GM06990 (cell line): ENCODE results near the gene SECISBP2.

Experiments
- DNase-seq: peaks from one replicate; pipeline ENCODE4 v3.0.0-alpha.2; 2011; ENCODE audit not compliant: insufficient read length; ENCODE audit errors: extremely low read depth
- H3K27me3 ChIP-seq: replicated peaks from 2 replicates; pipeline ENCODE4 v1.6.0; 2011; ENCODE audit warnings: low read length; ENCODE audit not compliant: control insufficient read depth, insufficient read depth
- H3K36me3 ChIP-seq: 2 replicates; pipeline ENCODE4 v1.5.1; 2011; ENCODE audit warnings: low read length; ENCODE audit not compliant: control insufficient read depth, insufficient read depth
- H3K4me3 ChIP-seq: replicated peaks from 2 replicates; pipeline ENCODE4 v1.5.1; 2011; ENCODE audit warnings: low read depth, mild to moderate bottlenecking, control low read depth, low read length
- CTCF ChIP-seq: IDR thresholded peaks from 2 replicates; pipeline ENCODE4 v1.5.1; 2011; ENCODE audit warnings: low read length, control low read depth, mild to moderate bottlenecking, inconsistent platforms; ENCODE audit not compliant: insufficient read depth, poor library complexity, severe bottlenecking

The SECISBP2 gene

GRCh38 chr9:89376741-89377351 is 58.5 kb downstream of the SECISBP2 start:
- TF ChIP-seq CTCF: no peak
- Histone ChIP-seq H3K36me3 (peaks cover 37% of the 10 kb centered on the region), H3K27me3 (no peaks in the 10 kb centered on the region), H3K4me3 (no peak overlapping the region)
- DNase-seq: no peak

- no peak for TF ChIP-seq CTCF
- no peak overlapping the region for H3K4me3 ChIP-seq
- H3K36me3 ChIP-seq: peaks cover 42% of the 10 kb centered on the region
- no peak for DNase-seq
- no peaks in the 10 kb centered on the region for H3K27me3 ChIP-seq
Measured at GRCh38 chr9:89377411-89377810, 59.1 kb downstream of the SECISBP2 start.

DNA sequence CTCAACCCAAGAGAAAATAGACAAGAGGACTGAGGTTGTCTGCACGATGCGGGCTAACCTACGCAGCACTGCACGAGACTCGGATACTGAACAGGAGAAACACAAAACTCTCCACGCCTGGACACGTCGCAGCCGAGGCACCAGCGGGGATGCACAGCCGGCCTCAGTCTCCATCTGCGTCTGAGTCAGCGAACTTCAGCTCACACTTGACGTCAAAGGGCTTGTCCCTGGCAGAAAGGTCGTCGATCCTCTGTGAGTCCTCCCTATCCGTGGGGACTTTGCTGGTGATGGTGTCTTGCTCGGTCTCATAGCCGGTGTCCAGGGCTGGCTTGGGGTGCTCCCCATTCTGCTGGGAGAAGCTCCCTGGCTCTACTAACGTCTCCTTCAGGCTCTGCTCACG is 60.2 kb downstream of the SECISBP2 start:
- no peak for DNase-seq
- Histone ChIP-seq H3K27me3 (no peaks in the 10 kb centered on the region), H3K36me3 (peaks cover 50% of the 10 kb centered on the region), H3K4me3 (no peak overlapping the region)
- no peak for TF ChIP-seq CTCF

GRCh38 chr9:89379031-89379430 is 60.7 kb downstream of the SECISBP2 start:
- H3K27me3 ChIP-seq: no peaks in the 10 kb centered on the region
- H3K36me3 ChIP-seq: peaks cover 54% of the 10 kb centered on the region
- no peak for TF ChIP-seq CTCF
- DNase-seq: no peak
- no peak overlapping the region for H3K4me3 ChIP-seq

DNA sequence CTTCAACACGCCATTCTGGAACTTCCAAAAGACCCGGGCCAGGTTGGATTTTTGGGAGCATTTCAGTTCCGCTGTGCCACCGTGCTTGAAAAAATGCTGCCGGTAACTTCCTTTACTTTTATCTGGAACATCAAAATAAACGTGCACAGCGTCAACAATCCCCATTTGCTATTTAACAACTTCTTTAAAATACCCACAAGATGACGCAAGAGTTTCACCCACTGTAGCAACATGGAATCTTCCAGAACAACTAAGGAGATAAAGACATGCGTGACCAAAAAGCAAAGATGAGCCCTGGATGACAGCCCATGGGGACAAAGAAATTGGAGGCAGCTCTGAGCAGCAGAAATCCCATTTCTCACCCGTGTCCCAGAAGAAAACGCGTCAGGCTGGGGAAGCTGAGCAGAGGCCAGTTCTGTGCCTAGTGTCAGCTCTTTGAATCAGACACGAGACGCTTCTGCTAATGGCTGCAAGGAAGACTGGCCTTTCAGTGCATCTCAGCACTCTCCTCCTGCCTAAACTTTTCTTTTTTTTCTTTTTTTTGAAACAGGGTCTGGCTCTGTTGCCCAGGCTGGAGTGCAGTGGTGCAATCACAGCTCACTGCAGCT is 61.3 kb downstream of the SECISBP2 start:
- TF ChIP-seq CTCF: no peak
- peaks cover 59% of the 10 kb centered on the region for H3K36me3 ChIP-seq
- no peak overlapping the region for H3K4me3 ChIP-seq
- DNase-seq: no peak
- H3K27me3 ChIP-seq: no peaks in the 10 kb centered on the region
